ENCODE measurements around the gene MTERF1.
"Not testable (repeated sequence)": the region's sequence is repeated elsewhere in the genome, so short reads cannot be mapped to it uniquely, and the experiment has no call there.

The MTERF1 gene

GRCh38 chr7:91880413-91881241, at the start of gene MTERF1:
TSS of gene MTERF1 (minus strand) at chr7:91880702. CDS start at chr7:91880083, 619 bp downstream.
- DNase-seq (ENCODE audit: low read depth), result peak; percentile 85

GRCh38 chr7:91929463-91929862, 49.0 kb upstream of the MTERF1 start:
- DNase-seq (ENCODE audit: low read depth), result no peak

- no peak for DNase-seq (ENCODE audit: low read depth)
Observed at GRCh38 chr7:91927912-91928311, 47.4 kb upstream of the MTERF1 start.

GRCh38 chr7:91922857-91923256, 42.4 kb upstream of the MTERF1 start:
- DNase-seq (ENCODE audit: low read depth), result no peak

GRCh38 chr7:91918356-91918755, 37.9 kb upstream of the MTERF1 start:
- no peak for DNase-seq (ENCODE audit: low read depth)

DNA sequence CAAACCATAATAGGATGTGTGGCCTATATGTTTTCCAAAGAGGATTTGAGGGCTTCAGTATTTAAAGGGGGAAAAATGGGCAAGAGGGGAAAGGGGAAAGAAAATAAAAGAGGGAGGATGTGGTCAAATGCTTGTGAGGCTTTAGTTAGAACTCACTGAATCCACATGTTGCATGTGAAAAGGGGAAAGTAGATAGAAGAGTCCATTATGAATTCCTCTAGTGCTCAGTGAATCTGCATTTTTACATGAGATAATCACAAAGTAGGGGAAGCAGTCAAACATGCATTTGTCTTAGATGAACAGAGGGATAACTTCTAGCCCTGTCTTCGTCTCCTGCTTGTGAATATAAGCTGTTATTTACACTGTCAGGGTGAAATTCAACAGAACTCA, 35.5 kb upstream of the MTERF1 start:
- no peak for DNase-seq (ENCODE audit: low read depth)

DNA sequence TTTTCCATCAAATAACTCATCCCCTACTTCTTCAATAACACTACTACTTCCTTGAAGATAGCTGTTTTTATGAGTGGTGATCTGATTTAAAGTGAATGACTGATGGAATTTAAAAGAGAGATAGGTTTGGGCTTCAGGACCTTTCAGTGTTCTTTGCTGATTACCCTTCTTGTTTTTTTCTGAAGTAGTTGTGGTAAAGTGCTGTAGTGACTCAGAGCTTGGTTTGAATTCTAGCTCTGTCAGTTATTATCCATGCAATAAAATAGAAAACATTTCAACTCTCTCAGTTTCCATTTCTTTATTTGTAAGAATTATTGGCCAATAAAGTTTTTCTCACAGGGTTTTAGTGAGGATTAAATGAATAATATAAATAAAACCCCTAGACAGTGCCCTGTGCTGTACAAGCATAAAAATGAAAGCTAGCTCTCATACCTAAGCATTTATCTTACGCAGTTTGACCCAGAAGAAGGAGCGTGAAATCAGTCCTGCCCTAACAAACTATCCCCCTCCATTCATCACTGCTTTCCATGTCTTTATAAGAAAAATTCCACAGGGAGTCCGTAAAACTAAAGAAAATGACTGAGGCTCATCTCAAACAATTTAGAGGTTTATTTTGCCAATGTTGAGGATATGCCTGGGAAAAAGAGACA, 35.0 kb upstream of the MTERF1 start:
- no peak for DNase-seq (ENCODE audit: low read depth)

GRCh38 chr7:91913612-91914011, 33.1 kb upstream of the MTERF1 start:
- no peak for DNase-seq (ENCODE audit: low read depth)

- DNase-seq (ENCODE audit: low read depth), result no peak
Observed at GRCh38 chr7:91912494-91912893, 32.0 kb upstream of the MTERF1 start.

DNA sequence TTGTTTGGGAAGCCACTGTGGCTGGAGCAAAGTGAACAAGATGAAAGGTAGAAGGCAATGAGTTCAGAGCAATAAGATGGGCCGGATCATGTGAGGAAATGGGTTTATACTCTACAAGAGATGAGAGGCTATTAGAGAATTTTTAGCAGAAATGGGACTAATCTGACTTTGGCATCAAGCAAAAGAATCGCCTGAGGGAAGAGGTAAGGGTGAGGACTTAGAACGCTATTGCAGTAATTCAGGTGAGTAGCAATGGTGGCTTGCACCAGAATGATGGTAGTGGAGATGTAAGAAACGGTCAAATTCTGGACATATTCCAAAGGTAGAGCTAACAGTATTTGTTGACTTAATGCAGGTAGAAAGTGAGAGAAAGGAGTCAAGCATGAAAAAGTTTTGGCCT, 30.6 kb upstream of the MTERF1 start:
- no peak for DNase-seq (ENCODE audit: low read depth)

GRCh38 chr7:91910171-91910570, 29.7 kb upstream of the MTERF1 start:
- DNase-seq (ENCODE audit: low read depth), result no peak

DNA sequence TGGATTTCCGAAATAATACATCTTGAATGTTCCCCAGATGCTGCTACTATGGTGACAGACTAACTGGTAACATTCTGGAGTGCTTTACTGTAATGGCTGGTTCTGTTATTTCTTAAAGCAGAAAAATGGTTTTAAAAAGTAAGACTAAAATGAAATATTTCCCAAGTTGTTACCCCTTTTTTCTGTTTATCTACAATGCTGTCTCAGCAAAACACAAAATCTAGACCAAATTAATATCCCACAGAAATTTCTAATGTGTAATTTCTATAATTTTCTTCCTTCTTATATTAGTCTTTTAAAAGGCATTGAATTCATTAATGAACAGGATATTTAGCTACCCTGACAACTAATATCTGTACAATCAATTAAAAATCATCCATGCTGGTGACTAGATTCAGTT, 19.1 kb upstream of the MTERF1 start:
- DNase-seq (ENCODE audit: low read depth), result no peak

DNA sequence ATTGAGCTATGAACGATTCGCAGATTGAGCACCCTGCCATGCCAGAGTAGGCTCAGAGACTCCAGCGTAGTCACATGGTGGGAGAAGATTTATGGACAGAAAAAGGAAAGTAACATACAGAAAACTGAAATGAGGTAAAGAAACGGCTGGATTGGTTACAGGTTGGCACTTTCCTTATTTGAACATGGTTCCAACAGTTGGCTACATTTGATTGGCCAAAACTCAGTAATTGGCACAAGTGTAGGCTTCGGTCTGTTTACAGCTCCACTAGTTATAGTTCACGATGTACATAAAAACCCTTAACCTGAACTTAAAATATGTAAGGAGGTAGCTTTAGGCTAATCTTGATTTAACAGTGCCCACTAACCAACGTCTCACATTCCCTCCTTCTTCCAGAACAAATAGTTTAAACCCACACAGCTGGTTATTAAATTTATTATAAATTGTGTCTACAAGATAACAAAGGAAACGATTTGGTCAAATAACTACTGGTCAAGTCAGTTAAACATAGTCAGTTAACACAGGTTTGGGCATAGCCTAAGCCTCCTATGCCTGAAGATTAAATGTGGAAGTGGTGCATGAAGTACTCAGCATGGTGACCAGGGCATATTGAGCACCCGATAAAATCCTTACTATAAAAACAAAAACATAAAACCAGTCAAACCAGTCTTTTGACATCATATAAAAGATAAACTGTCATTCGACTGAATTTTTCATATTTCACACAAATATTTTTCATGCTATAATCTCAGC, 17.9 kb upstream of the MTERF1 start:
- DNase-seq (ENCODE audit: low read depth), result no peak

DNA sequence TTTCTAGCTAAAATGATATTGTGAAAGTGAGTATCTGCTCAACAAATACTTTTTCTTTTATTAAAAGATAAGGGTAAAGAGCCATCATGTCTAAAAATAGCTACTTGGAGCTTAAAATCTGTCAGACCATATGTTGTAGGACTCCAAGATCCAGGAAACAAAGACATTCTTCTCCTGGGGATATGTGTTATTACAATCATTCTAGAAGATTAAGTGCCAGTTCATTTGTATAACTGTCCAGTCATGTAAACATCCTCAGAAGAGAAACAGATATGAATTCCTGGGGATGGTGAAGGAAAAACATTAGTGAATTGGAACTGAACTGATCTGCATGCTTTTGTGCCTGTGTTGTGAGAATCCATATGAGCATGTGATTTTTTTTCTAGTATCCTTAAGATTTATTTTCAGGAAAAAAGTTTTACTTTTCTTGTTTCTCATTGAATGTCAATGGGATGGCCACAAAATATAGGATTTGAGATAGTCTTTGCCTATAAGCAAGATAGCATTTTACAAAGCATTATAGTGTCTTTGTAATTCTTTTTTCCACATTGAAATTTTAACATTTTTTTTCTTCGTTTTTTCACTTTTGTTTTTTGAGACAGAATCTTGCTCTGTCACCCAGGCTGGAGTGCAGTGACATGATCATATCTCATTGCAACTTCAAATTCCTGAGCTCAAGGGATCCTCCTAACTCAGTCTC, 14.4 kb upstream of the MTERF1 start:
- DNase-seq (ENCODE audit: low read depth), result no peak

- DNase-seq (ENCODE audit: low read depth), result not testable (repeated sequence)
Observed at GRCh38 chr7:91893699-91894098, 13.2 kb upstream of the MTERF1 start.

DNA sequence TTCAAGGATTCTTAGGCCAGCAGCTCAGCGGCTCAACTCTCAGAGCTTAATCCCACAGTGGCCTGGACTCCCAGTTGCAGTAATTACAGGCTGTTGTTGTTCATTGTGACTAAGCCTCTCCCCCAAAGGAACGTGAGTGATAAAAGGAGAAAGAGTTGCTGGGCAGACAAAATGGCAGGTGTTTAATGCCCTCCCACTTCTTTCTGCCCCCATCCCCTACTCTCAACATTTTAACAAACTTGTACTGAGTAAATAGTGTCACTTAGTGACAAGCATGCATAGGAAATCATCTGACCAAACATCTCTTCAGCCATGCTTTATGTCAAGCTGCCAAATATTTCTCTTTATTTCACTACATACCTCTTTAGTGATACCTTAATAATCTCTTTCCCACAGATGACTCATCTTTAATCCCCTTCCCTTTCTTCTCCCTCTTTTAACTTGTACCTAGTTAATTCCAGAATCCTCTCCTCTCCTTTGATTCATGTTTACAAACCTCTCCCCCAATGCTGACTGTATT, 12.4 kb upstream of the MTERF1 start:
- no peak for DNase-seq (ENCODE audit: low read depth)

- no peak for DNase-seq (ENCODE audit: low read depth)
Observed at GRCh38 chr7:91892099-91892705, 11.7 kb upstream of the MTERF1 start.

DNA sequence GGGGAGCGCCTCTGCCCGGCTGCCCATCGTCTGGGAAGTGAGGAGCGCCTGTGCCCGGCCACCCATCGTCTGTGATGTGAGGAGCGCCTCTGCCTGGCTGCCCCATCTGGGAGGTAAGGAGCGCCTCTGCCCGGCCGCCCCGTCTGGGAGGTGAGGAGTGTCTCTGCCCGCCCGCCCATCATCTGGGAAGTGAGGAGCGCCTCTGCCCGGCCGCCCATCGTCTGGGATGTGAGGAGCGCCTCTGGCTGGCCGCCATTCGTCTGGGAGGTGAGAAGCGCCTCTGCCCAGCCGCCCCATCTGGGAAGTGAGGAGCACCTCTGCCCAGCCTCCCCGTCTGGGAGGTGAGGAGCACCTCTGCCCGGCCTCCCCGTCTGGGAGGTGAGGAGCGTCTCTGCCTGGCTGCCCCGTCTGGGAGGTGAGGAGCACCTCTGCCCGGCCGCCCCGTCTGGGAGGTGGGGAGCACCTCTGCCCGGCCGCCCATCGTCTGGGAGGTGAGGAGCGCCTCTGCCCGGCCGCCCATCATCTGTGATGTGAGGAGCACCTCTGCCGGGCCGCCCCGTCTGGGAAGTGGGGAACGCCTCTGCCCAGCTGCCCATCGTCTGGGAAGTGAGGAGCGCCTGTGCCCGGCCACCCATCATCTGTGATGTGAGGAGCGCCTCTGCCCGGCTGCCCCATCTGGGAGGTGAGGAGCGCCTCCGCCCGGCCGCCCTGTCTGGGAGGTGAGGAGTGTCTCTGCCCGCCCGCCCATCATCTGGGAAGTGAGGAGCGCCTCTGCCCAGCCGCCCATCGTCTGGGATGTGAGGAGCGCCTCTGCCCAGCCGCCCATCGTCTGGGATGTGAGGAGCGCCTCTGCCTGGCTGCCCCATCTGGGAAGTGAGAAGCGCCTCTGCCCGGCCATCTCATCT, 8.0 kb upstream of the MTERF1 start:
- DNase-seq (ENCODE audit: low read depth), result not testable (repeated sequence)

DNA sequence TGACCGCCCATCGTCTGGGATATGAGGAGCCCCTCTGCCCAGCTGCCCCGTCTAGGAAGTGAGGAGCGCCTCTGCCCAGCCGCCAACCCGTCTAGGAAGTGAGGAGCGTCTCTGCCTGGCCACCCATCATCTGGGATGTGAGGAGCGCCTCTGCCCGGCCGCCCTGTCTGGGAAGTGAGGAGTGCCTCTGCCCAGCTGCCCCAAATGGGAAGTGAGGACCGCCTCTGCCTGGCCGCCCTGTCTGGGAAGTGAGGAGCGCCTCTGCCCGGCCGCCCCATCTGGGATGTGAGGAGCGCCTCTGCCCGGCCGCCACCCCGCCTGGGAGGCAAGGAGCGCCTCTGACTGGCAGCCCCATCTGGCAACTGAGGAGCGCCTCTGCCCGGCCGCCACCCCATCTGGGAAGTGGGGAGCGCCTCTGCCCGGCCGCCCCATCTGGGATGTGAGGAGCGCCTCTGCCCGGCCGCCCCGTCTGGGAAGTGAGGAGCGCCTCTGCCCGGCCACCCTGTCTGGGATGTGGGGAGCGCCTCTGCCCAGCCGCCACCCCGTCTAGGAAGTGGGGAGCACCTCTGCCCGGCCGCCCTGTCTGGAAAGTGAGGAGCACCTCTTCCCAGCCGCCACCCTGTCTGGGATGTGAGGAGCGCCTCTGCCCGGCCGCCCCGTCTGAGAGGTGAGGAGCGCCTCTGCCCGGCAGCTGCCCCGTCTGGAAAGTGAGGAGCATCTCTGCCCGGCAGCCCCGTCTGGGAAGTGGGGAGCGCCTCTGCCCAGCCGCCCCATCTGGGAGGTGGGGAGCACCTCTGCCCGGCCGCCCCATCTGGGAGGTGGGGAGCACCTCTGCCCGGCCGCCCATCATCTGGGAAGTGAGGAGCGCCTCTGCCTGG, 7.1 kb upstream of the MTERF1 start:
- DNase-seq (ENCODE audit: low read depth), result not testable (repeated sequence)

Measured in stimulated activated CD8-positive, alpha-beta memory T cell treated with anti-CD3 and anti-CD28 coated beads, Interleukin-12 subunit alpha, Interleukin-12 subunit beta, amount 100 ng/mL, for 4 hours (primary cell).